HEK293 (cell line): ENCODE measurements around the gene DNA2.

Experiments
- CTCF ChIA-PET: fragments of 350-600 bp; formaldehyde crosslinking; extraction: SDS; loops from one replicate; lab custom pipeline; 2021; ENCODE audit warnings: antibody characterized with exemption; lab: Yijun Ruan, JAX
- POLR2A ChIA-PET: fragments of 300-600 bp; formaldehyde crosslinking; extraction: SDS; loops from one replicate; lab custom pipeline; 2020; ENCODE audit warnings: antibody characterized with exemption, inconsistent platforms; lab: Yijun Ruan, JAX
- H3K27ac ChIP-seq: fragments of 200-500 bp; sonication (Bioruptor generic); 2 replicates; pipeline ENCODE4 v1.5.1; 2014; ENCODE audit warnings: low read depth, low read length, control low read depth, inconsistent platforms; ENCODE audit errors: extremely low read depth
- H3K36me3 ChIP-seq, 2 experiments: fragments of 200-500 bp in 1 of 2; sonication (Bioruptor generic) in 1 of 2; 1 replicate in 1 of 2; 2 replicates in 1 of 2; pipeline ENCODE4 v1.5.1; 2014 to 2017; ENCODE audit warnings: inconsistent platforms in 2 of 2, low read length in 2 of 2; ENCODE audit not compliant: control insufficient read depth in 2 of 2, insufficient read depth in 1 of 2
- H3K4me1 ChIP-seq: fragments of 200-500 bp; sonication (Bioruptor generic); 2 replicates; pipeline ENCODE4 v1.5.1; 2014; ENCODE audit warnings: mild to moderate bottlenecking, low read length, inconsistent platforms; ENCODE audit not compliant: control insufficient read depth, insufficient read depth
- H3K4me3 ChIP-seq: 2 replicates; pipeline ENCODE4 v1.5.1; 2011; ENCODE audit warnings: low read depth, mild to moderate bottlenecking, control low read depth, low read length, moderate library complexity
- H3K9me3 ChIP-seq: fragments of 200-500 bp; sonication (Bioruptor generic); 2 replicates; pipeline ENCODE4 v1.5.1; 2014; ENCODE audit warnings: low read depth, low read length, inconsistent platforms; ENCODE audit not compliant: control insufficient read depth, insufficient read depth
- KLF7 ChIP-seq: fragments of 450-650 bp; formaldehyde crosslinking; IDR thresholded peaks from 2 replicates; pipeline ENCODE4 v1.5.1; 2016; ENCODE audit warnings: missing biosample characterization, missing genetic modification characterization, borderline replicate concordance
- KLF8 ChIP-seq: fragments of 450-650 bp; formaldehyde crosslinking; IDR thresholded peaks from 2 replicates; pipeline ENCODE4 v1.5.1; 2016; ENCODE audit warnings: missing biosample characterization, missing genetic modification characterization
- OSR2 ChIP-seq: fragments of 450-650 bp; formaldehyde crosslinking; IDR thresholded peaks from 2 replicates; pipeline ENCODE4 v1.5.1; 2016; ENCODE audit warnings: missing biosample characterization, missing genetic modification characterization
- PRDM1 ChIP-seq: fragments of 450-650 bp; formaldehyde crosslinking; IDR thresholded peaks from 2 replicates; pipeline ENCODE4; 2016; ENCODE audit warnings: missing biosample characterization, missing genetic modification characterization
- ZNF174 ChIP-seq: fragments of 450-650 bp; formaldehyde crosslinking; IDR thresholded peaks from 2 replicates; pipeline ENCODE4 v1.5.0; 2017; ENCODE audit warnings: missing biosample characterization, mild to moderate bottlenecking, missing genetic modification characterization
- ZNF214 ChIP-seq: fragments of 450-650 bp; formaldehyde crosslinking; IDR thresholded peaks from 2 replicates; pipeline ENCODE4 v1.5.1; 2017; ENCODE audit warnings: missing biosample characterization, mild to moderate bottlenecking, missing genetic modification characterization, borderline replicate concordance
- ZNF654 ChIP-seq: fragments of 450-650 bp; formaldehyde crosslinking; IDR thresholded peaks from 2 replicates; pipeline ENCODE4 v1.5.1; 2016; ENCODE audit warnings: low read depth, missing biosample characterization, missing genetic modification characterization
- ZNF658 ChIP-seq: fragments of 450-650 bp; formaldehyde crosslinking; IDR thresholded peaks from 2 replicates; pipeline ENCODE4; 2016; ENCODE audit warnings: missing biosample characterization, missing genetic modification characterization
- ZNF768 ChIP-seq: fragments of 450-650 bp; formaldehyde crosslinking; IDR thresholded peaks from 2 replicates; pipeline ENCODE4 v1.5.1; 2018; ENCODE audit warnings: missing biosample characterization, mild to moderate bottlenecking, missing genetic modification characterization
- ZNF843 ChIP-seq: fragments of 450-650 bp; formaldehyde crosslinking; IDR thresholded peaks from 2 replicates; pipeline ENCODE4 v1.5.1; 2016; ENCODE audit warnings: missing biosample characterization, missing genetic modification characterization
- ZSCAN23 ChIP-seq: fragments of 450-650 bp; formaldehyde crosslinking; IDR thresholded peaks from 2 replicates; pipeline ENCODE4 v1.5.1; 2016; ENCODE audit warnings: missing biosample characterization, missing genetic modification characterization
- TF ChIP-seq, protein P1 (sequence below): fragments of 450-650 bp; formaldehyde crosslinking; conservative IDR thresholded peaks from 2 replicates; pipeline ENCODE4 v1.5.1; 2016; ENCODE audit warnings: low read depth, missing biosample characterization, missing genetic modification characterization
- TF ChIP-seq, protein P2 (sequence below): fragments of 450-650 bp; formaldehyde crosslinking; IDR thresholded peaks from 2 replicates; pipeline ENCODE4 v1.5.1; 2016; ENCODE audit warnings: missing biosample characterization, missing genetic modification characterization
- TF ChIP-seq, protein P3 (sequence below): fragments of 450-650 bp; IDR thresholded peaks from 2 replicates; pipeline ENCODE4 v1.5.1; 2018; ENCODE audit warnings: missing biosample characterization, missing genetic modification characterization
- TF ChIP-seq, protein P4 (sequence below): fragments of 450-650 bp; formaldehyde crosslinking; conservative IDR thresholded peaks from 2 replicates; pipeline ENCODE4 v1.5.1; 2016; ENCODE audit warnings: low read depth, missing biosample characterization, missing genetic modification characterization

The DNA2 gene

DNA sequence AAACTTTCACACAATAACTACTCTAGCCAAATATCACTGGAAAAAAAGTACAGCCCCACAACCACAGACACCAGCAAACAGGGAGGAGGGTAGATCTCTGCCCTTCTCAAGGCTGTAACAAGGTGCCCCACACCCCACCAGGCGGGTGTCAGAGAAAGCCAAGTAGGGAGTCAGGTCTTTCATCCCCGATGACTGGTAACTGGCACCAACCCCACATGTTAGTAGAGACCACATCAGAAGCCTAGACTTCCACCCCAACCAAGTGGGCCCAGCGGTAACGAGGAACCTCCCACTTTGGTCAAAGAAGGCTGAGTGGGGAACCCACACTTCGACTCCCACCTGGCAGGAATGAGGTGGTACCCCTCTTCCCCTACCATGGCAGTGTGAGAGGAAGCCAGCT, 48.3 kb downstream of the DNA2 start:
- H3K4me3 ChIP-seq, result no peak overlapping the region
- ChIA-PET POLR2A (no interaction called here), CTCF (no interaction called here)
- H3K27ac ChIP-seq, result no peak overlapping the region
- H3K36me3 ChIP-seq, result peaks cover 35 to 59% of the 10 kb centered on the region in 2 experiments
- no peaks in the 10 kb centered on the region for H3K9me3 ChIP-seq
- no peak for TF ChIP-seq ZNF174 (tag by site-specific recombination)
- TF ChIP-seq, protein P1, sequence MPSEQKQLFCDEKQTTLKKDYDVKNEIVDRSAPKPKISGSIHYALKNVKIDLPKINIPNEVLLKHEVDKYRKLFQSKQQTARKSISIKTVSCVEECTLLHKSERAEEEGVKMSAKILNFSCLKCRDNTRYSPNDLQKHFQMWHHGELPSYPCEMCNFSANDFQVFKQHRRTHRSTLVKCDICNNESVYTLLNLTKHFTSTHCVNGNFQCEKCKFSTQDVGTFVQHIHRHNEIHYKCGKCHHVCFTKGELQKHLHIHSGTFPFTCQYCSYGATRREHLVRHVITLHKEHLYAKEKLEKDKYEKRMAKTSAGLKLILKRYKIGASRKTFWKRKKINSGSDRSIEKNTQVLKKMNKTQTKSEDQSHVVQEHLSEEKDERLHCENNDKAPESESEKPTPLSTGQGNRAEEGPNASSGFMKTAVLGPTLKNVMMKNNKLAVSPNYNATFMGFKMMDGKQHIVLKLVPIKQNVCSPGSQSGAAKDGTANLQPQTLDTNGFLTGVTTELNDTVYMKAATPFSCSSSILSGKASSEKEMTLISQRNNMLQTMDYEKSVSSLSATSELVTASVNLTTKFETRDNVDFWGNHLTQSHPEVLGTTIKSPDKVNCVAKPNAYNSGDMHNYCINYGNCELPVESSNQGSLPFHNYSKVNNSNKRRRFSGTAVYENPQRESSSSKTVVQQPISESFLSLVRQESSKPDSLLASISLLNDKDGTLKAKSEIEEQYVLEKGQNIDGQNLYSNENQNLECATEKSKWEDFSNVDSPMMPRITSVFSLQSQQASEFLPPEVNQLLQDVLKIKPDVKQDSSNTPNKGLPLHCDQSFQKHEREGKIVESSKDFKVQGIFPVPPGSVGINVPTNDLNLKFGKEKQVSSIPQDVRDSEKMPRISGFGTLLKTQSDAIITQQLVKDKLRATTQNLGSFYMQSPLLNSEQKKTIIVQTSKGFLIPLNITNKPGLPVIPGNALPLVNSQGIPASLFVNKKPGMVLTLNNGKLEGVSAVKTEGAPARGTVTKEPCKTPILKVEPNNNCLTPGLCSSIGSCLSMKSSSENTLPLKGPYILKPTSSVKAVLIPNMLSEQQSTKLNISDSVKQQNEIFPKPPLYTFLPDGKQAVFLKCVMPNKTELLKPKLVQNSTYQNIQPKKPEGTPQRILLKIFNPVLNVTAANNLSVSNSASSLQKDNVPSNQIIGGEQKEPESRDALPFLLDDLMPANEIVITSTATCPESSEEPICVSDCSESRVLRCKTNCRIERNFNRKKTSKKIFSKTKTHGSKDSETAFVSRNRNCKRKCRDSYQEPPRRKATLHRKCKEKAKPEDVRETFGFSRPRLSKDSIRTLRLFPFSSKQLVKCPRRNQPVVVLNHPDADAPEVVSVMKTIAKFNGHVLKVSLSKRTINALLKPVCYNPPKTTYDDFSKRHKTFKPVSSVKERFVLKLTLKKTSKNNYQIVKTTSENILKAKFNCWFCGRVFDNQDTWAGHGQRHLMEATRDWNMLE (tag by site-specific recombination), result no peak
- TF ChIP-seq ZNF658 (tag by site-specific recombination), result no peak
- TF ChIP-seq ZNF843 (tag by site-specific recombination), result no peak
- TF ChIP-seq, protein P2, sequence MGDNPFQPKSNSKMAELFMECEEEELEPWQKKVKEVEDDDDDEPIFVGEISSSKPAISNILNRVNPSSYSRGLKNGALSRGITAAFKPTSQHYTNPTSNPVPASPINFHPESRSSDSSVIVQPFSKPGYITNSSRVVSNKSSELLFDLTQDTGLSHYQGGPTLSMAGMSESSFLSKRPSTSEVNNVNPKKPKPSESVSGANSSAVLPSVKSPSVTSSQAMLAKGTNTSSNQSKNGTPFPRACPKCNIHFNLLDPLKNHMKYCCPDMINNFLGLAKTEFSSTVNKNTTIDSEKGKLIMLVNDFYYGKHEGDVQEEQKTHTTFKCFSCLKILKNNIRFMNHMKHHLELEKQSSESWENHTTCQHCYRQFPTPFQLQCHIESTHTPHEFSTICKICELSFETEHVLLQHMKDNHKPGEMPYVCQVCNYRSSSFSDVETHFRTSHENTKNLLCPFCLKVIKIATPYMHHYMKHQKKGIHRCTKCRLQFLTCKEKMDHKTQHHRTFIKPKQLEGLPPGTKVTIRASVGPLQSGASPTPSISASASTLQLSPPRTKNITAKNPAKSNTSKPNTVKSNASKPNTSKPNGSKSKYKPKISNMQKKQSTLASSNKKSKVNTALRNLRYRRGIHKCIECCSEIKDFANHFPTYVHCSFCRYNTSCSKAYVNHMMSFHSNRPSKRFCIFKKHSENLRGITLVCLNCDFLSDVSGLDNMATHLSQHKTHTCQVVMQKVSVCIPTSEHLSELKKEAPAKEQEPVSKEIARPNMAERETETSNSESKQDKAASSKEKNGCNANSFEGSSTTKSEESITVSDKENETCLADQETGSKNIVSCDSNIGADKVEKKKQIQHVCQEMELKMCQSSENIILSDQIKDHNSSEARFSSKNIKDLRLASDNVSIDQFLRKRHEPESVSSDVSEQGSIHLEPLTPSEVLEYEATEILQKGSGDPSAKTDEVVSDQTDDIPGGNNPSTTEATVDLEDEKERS (tag by site-specific recombination), result no peak
- TF ChIP-seq ZNF654, result no peak
- no peak for TF ChIP-seq ZSCAN23 (tag by site-specific recombination)
- no peak for TF ChIP-seq PRDM1
- no peak for TF ChIP-seq ZNF214 (tag by site-specific recombination)
- TF ChIP-seq ZNF768 (tag by site-specific recombination), result no peak
- TF ChIP-seq KLF8, result no peak
- TF ChIP-seq, protein P3, sequence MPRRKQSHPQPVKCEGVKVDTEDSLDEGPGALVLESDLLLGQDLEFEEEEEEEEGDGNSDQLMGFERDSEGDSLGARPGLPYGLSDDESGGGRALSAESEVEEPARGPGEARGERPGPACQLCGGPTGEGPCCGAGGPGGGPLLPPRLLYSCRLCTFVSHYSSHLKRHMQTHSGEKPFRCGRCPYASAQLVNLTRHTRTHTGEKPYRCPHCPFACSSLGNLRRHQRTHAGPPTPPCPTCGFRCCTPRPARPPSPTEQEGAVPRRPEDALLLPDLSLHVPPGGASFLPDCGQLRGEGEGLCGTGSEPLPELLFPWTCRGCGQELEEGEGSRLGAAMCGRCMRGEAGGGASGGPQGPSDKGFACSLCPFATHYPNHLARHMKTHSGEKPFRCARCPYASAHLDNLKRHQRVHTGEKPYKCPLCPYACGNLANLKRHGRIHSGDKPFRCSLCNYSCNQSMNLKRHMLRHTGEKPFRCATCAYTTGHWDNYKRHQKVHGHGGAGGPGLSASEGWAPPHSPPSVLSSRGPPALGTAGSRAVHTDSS (tag by site-specific recombination), result no peak
- TF ChIP-seq OSR2, result no peak
- TF ChIP-seq, protein P4, sequence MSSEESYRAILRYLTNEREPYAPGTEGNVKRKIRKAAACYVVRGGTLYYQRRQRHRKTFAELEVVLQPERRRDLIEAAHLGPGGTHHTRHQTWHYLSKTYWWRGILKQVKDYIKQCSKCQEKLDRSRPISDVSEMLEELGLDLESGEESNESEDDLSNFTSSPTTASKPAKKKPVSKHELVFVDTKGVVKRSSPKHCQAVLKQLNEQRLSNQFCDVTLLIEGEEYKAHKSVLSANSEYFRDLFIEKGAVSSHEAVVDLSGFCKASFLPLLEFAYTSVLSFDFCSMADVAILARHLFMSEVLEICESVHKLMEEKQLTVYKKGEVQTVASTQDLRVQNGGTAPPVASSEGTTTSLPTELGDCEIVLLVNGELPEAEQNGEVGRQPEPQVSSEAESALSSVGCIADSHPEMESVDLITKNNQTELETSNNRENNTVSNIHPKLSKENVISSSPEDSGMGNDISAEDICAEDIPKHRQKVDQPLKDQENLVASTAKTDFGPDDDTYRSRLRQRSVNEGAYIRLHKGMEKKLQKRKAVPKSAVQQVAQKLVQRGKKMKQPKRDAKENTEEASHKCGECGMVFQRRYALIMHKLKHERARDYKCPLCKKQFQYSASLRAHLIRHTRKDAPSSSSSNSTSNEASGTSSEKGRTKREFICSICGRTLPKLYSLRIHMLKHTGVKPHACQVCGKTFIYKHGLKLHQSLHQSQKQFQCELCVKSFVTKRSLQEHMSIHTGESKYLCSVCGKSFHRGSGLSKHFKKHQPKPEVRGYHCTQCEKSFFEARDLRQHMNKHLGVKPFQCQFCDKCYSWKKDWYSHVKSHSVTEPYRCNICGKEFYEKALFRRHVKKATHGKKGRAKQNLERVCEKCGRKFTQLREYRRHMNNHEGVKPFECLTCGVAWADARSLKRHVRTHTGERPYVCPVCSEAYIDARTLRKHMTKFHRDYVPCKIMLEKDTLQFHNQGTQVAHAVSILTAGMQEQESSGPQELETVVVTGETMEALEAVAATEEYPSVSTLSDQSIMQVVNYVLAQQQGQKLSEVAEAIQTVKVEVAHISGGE (tag by site-specific recombination), result no peak
- TF ChIP-seq KLF7 (tag by site-specific recombination), result no peak
- H3K4me1 ChIP-seq, result no peaks in the 10 kb centered on the region
